Duodenal mucosa (tissue), 2 donors: Measurements from ENCODE around the gene KLK1.

ENCODE experiments used
- H3K27ac ChIP-seq: one replicate; pipeline ENCODE4 v1.7.0; 2013; ENCODE audit warnings: low read depth, low read length
- H3K27me3 ChIP-seq, 2 donors: one replicate each; pipeline ENCODE4 v1.7.0; 2013; ENCODE audit warnings: low read length in 2 of 2, control low read depth in 1 of 2; ENCODE audit not compliant: insufficient read depth in 2 of 2, control insufficient read depth in 1 of 2
- H3K36me3 ChIP-seq, 2 donors: one replicate each; pipeline ENCODE4 v1.7.0; 2013; ENCODE audit warnings: low read length in 2 of 2, control low read depth in 1 of 2; ENCODE audit not compliant: insufficient read depth in 2 of 2, control insufficient read depth in 1 of 2
- H3K4me1 ChIP-seq, 2 donors: one replicate each; pipeline ENCODE4 v1.7.0; 2013; ENCODE audit warnings: low read length in 2 of 2, control low read depth in 1 of 2; ENCODE audit not compliant: insufficient read depth in 2 of 2, control insufficient read depth in 1 of 2
- H3K4me3 ChIP-seq, 2 donors: one replicate each; pipeline ENCODE4 v1.7.0; 2013; ENCODE audit warnings: low read length in 2 of 2, low read depth in 1 of 2
- H3K9ac ChIP-seq, 2 donors: one replicate each; pipeline ENCODE4 v1.7.0; 2013; ENCODE audit warnings: low read length in 2 of 2, low read depth in 1 of 2
- H3K9me3 ChIP-seq, 2 donors: one replicate each; pipeline ENCODE4 v1.7.0; 2013; ENCODE audit warnings: low read length in 2 of 2, control low read depth in 1 of 2; ENCODE audit not compliant: control insufficient read depth in 1 of 2

Gene KLK1

GRCh38 chr19:50854636-50855410 is 31.2 kb upstream of the KLK1 start, which contains the start of gene KLK3:
Gene KLK3 (plus strand): TSS chr19:50854915. CDS start chr19:50854956, 41 bp downstream.
- no peaks in the 10 kb centered on the region for H3K9me3 ChIP-seq
- H3K4me1 ChIP-seq: peaks cover 0 to 4% of the 10 kb centered on the region in 2 donors
- no peak within 1 kb of the TSS for H3K4me3 ChIP-seq
- H3K36me3 ChIP-seq: no peaks in the 10 kb centered on the region
- H3K9ac ChIP-seq: no peak within 1 kb of the TSS
- peaks cover 4 to 7% of the 10 kb centered on the region in 2 donors for H3K27me3 ChIP-seq
- no peak within 1 kb of the TSS for H3K27ac ChIP-seq

GRCh38 chr19:50851620-50852019 is 28.0 kb upstream of the KLK1 start:
- Histone ChIP-seq H3K9me3 (no peaks in the 10 kb centered on the region), H3K9ac (no peak overlapping the region), H3K27ac (no peak overlapping the region), H3K27me3 (peaks cover 0 to 4% of the 10 kb centered on the region in 2 donors), H3K4me3 (no peak overlapping the region), H3K36me3 (no peaks in the 10 kb centered on the region), H3K4me1 (no peaks in the 10 kb centered on the region)

GRCh38 chr19:50850738-50851137 is 27.2 kb upstream of the KLK1 start:
- no peak overlapping the region for H3K9ac ChIP-seq
- no peaks in the 10 kb centered on the region for H3K4me1 ChIP-seq
- H3K36me3 ChIP-seq: no peaks in the 10 kb centered on the region
- no peak overlapping the region for H3K4me3 ChIP-seq
- H3K27me3 ChIP-seq: peaks cover 0 to 4% of the 10 kb centered on the region in 2 donors
- no peak overlapping the region for H3K27ac ChIP-seq
- H3K9me3 ChIP-seq: no peaks in the 10 kb centered on the region

- Histone ChIP-seq H3K27me3 (peaks cover 0 to 7% of the 10 kb centered on the region in 2 donors), H3K9ac (no peak overlapping the region), H3K27ac (no peak overlapping the region), H3K36me3 (no peaks in the 10 kb centered on the region), H3K4me1 (no peaks in the 10 kb centered on the region), H3K9me3 (no peaks in the 10 kb centered on the region), H3K4me3 (no peak overlapping the region)
Measured at GRCh38 chr19:50844296-50844935, 20.8 kb upstream of the KLK1 start.

- H3K4me1 ChIP-seq: no peaks in the 10 kb centered on the region
- H3K9ac ChIP-seq: no peak overlapping the region
- no peaks in the 10 kb centered on the region for H3K9me3 ChIP-seq
- H3K27ac ChIP-seq: no peak overlapping the region
- H3K36me3 ChIP-seq: no peaks in the 10 kb centered on the region
- H3K4me3 ChIP-seq: no peak overlapping the region
- peaks cover 0 to 7% of the 10 kb centered on the region in 2 donors for H3K27me3 ChIP-seq
Measured at GRCh38 chr19:50843701-50844221, 20.2 kb upstream of the KLK1 start.

GRCh38 chr19:50843205-50843604 is 19.6 kb upstream of the KLK1 start:
- no peak overlapping the region for H3K27ac ChIP-seq
- no peaks in the 10 kb centered on the region for H3K4me1 ChIP-seq
- no peak overlapping the region for H3K4me3 ChIP-seq
- peaks cover 0 to 7% of the 10 kb centered on the region in 2 donors for H3K27me3 ChIP-seq
- H3K9me3 ChIP-seq: no peaks in the 10 kb centered on the region
- no peak overlapping the region for H3K9ac ChIP-seq
- no peaks in the 10 kb centered on the region for H3K36me3 ChIP-seq

GRCh38 chr19:50842130-50842529 is 18.5 kb upstream of the KLK1 start:
- no peaks in the 10 kb centered on the region for H3K9me3 ChIP-seq
- H3K36me3 ChIP-seq: no peaks in the 10 kb centered on the region
- no peaks in the 10 kb centered on the region for H3K4me1 ChIP-seq
- H3K9ac ChIP-seq: no peak overlapping the region
- no peak overlapping the region for H3K27ac ChIP-seq
- peaks cover 0 to 7% of the 10 kb centered on the region in 2 donors for H3K27me3 ChIP-seq
- H3K4me3 ChIP-seq: no peak overlapping the region

- Histone ChIP-seq H3K4me1 (peaks cover 6 to 16% of the 10 kb centered on the region in 2 donors), H3K36me3 (no peaks in the 10 kb centered on the region), H3K9ac (no peak overlapping the region), H3K9me3 (no peaks in the 10 kb centered on the region), H3K4me3 (no peak overlapping the region), H3K27ac (no peak overlapping the region), H3K27me3 (peaks cover 0 to 7% of the 10 kb centered on the region in 2 donors)
Measured at GRCh38 chr19:50839712-50840655, 16.4 kb upstream of the KLK1 start.

- Histone ChIP-seq H3K27me3 (peaks cover 0 to 2% of the 10 kb centered on the region in 2 donors), H3K9ac (no peak overlapping the region), H3K36me3 (no peaks in the 10 kb centered on the region)
Measured at GRCh38 chr19:50838239-50838638, 14.7 kb upstream of the KLK1 start.

More at GRCh38 chr19:50838239-50838638, 14.7 kb upstream of the KLK1 start:
- Histone ChIP-seq H3K4me1 (peaks cover 6 to 17% of the 10 kb centered on the region in 2 donors), H3K27ac (no peak overlapping the region), H3K4me3 (no peak overlapping the region), H3K9me3 (no peaks in the 10 kb centered on the region)
